ENCODE data around the gene KIF15. TPM values are rescaled to one million over a fixed set of nuclear protein-coding genes. Genes with fewer than 3 reads are reported as not detected.

Gene KIF15, protein sequence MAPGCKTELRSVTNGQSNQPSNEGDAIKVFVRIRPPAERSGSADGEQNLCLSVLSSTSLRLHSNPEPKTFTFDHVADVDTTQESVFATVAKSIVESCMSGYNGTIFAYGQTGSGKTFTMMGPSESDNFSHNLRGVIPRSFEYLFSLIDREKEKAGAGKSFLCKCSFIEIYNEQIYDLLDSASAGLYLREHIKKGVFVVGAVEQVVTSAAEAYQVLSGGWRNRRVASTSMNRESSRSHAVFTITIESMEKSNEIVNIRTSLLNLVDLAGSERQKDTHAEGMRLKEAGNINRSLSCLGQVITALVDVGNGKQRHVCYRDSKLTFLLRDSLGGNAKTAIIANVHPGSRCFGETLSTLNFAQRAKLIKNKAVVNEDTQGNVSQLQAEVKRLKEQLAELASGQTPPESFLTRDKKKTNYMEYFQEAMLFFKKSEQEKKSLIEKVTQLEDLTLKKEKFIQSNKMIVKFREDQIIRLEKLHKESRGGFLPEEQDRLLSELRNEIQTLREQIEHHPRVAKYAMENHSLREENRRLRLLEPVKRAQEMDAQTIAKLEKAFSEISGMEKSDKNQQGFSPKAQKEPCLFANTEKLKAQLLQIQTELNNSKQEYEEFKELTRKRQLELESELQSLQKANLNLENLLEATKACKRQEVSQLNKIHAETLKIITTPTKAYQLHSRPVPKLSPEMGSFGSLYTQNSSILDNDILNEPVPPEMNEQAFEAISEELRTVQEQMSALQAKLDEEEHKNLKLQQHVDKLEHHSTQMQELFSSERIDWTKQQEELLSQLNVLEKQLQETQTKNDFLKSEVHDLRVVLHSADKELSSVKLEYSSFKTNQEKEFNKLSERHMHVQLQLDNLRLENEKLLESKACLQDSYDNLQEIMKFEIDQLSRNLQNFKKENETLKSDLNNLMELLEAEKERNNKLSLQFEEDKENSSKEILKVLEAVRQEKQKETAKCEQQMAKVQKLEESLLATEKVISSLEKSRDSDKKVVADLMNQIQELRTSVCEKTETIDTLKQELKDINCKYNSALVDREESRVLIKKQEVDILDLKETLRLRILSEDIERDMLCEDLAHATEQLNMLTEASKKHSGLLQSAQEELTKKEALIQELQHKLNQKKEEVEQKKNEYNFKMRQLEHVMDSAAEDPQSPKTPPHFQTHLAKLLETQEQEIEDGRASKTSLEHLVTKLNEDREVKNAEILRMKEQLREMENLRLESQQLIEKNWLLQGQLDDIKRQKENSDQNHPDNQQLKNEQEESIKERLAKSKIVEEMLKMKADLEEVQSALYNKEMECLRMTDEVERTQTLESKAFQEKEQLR (N-terminal part only)
- total RNA-seq (1.1 TPM), polyA plus RNA-seq (under 1 TPM; 0.27 to 0.90 (median 0.55) TPM)

DNA sequence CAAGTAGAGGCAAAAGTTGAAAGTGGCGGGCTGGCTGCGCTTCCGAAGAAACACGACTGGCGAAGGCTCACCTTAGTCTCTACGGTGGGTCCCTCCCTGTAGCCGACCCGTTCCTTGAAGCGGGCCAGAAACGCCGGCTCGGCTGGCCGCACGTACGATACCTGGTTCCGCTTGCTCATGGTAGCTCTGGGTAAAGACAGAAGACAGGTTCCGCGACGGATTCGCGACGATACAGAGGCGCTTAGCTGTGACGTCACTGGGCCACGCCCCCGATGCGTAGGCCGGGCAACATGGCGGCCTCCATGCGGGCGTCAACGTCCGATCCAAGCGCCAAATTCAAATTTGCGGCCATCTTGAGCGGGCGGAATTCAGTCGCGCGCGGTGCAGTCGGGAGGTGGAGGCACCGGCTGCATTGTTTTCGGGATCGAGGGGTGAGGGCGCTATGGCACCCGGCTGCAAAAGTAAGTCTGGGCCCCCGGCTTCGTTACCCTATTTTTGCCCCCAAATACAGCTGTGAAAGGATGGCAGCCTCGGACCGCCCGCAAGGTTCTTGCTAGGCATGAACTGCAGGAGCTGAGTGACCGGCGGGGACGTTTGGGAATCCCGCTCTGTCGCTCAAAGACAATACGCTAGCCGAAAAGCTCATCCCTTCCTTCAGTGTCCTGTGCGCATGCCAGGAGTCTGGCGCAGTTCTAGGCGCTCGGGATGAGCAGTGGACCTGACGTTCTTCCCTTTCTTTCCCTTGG lies at the start of gene KIF15, which contains the start of gene KIAA1143:
TSS of gene KIF15 (plus strand) at position 371 of the 746 bp plus-strand sequence. CDS start at position 443, 72 bp downstream.
TSS of gene KIAA1143 (minus strand) at position 196 of the 746 bp plus-strand sequence. CDS start at position 179, 17 bp downstream.
- Histone ChIP-seq H3K9me3 (ENCODE audit: control insufficient read depth in 2 of 2, low read length in 2 of 2) (peaks cover under 1 to 9% of the 10 kb centered on the region in 2 experiments), H3K27ac (ENCODE audit: insufficient read depth, low read length, poor library complexity, severe bottlenecking) (peak within 1 kb of the TSS; percentile 82), H3K4me1 (ENCODE audit: control insufficient read depth, insufficient read depth, low read length, poor library complexity, severe bottlenecking) (peaks cover 10% of the 10 kb centered on the region), H3K27me3 (ENCODE audit: control insufficient read depth, insufficient read depth, low read length) (no peaks in the 10 kb centered on the region), H3K36me3 (ENCODE audit: control insufficient read depth, insufficient read depth, low read length) (peaks cover 9% of the 10 kb centered on the region), H3K4me3 (ENCODE audit: low read depth, low read length) (peak within 1 kb of the TSS; percentile 95)
- Mint-ChIP-seq H3K27ac (peak within 1 kb of the TSS; percentile 91 to 94 (median 91)), H3K36me3 (peaks cover 27% of the 10 kb centered on the region), H3K4me1 (peaks cover 21 to 46% (median 28%) of the 10 kb centered on the region in 4 donors), H3K27me3 (no peaks in the 10 kb centered on the region), H3K4me3 (peak within 1 kb of the TSS; percentile 94 to 98 (median 96)), H3K9me3 (peaks cover 1 to 22% (median 10%) of the 10 kb centered on the region in 7 donors)
- DNase-seq (peak; percentile 93 to 98 (median 94)), ATAC-seq (ENCODE audit: low read depth in 2 of 2) (peak; percentile 98 to 99)

- Histone ChIP-seq H3K36me3 (ENCODE audit: control insufficient read depth, insufficient read depth, low read length) (no peaks in the 10 kb centered on the region), H3K27ac (ENCODE audit: insufficient read depth, low read length, poor library complexity, severe bottlenecking) (no peak within 1 kb of the TSS), H3K27me3 (ENCODE audit: control insufficient read depth, insufficient read depth, low read length) (no peaks in the 10 kb centered on the region), H3K9me3 (ENCODE audit: control insufficient read depth in 2 of 2, low read length in 2 of 2) (peaks cover 20 to 50% of the 10 kb centered on the region in 2 experiments), H3K4me3 (ENCODE audit: low read depth, low read length) (peak within 1 kb of the TSS; percentile 68), H3K4me1 (ENCODE audit: control insufficient read depth, insufficient read depth, low read length, poor library complexity, severe bottlenecking) (peaks cover 5% of the 10 kb centered on the region)
- ATAC-seq (ENCODE audit: low read depth in 2 of 2) (peak; percentile 48 to 67), DNase-seq (peak; percentile 30 to 52 (median 48))
- Mint-ChIP-seq H3K36me3 (peaks cover 18% of the 10 kb centered on the region), H3K4me3 (peak within 1 kb of the TSS; percentile 22 to 94 (median 92)), H3K27ac (peak within 1 kb of the TSS; percentile 22 to 89 (median 67)), H3K27me3 (no peaks in the 10 kb centered on the region), H3K9me3 (peaks cover 0 to 64% (median 26%) of the 10 kb centered on the region in 7 donors), H3K4me1 (peaks cover 0 to 15% (median 5%) of the 10 kb centered on the region in 4 donors)
Observed at GRCh38 chr3:44712455-44713075, 49.0 kb upstream of the KIF15 start, which contains the start of gene ZNF502. Gene ZNF502, plus strand, starts transcription at chr3:44712660. Its CDS starts 7,602 bp downstream, at chr3:44720262.

DNA sequence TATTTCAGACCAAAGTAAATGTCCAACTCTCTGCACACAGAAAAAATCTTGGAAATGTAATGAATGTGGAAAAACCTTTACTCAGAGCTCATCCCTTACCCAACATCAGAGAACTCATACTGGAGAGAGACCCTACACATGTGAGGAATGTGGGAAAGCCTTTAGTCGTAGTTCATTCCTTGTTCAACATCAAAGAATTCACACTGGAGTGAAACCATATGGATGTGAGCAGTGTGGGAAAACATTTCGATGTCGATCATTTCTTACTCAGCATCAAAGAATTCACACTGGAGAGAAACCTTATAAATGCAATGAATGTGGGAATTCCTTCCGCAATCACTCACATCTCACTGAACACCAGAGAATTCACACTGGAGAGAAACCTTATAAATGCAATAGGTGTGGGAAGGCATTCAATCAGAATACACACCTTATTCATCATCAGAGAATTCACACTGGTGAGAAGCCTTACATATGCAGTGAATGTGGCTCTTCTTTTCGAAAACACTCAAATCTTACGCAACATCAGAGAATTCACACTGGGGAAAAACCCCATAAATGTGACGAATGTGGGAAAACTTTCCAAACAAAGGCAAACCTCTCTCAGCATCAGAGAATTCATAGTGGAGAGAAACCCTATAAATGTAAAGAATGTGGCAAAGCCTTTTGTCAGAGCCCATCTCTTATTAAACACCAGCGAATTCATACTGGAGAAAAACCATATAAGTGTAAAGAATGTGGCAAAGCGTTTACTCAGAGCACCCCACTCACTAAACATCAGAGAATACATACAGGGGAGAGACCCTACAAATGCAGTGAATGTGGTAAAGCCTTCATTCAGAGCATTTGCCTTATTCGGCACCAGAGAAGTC lies 40.1 kb upstream of the KIF15 start:
- H3K4me3 ChIP-seq (ENCODE audit: low read depth, low read length), result no peak overlapping the region
- H3K27me3 ChIP-seq (ENCODE audit: control insufficient read depth, insufficient read depth, low read length), result no peaks in the 10 kb centered on the region
- DNase-seq, result no peak
- H3K27ac ChIP-seq (ENCODE audit: insufficient read depth, low read length, poor library complexity, severe bottlenecking), result no peak overlapping the region
- H3K36me3 Mint-ChIP-seq, result peaks cover 31% of the 10 kb centered on the region
- no peaks in the 10 kb centered on the region for H3K4me1 ChIP-seq (ENCODE audit: control insufficient read depth, insufficient read depth, low read length, poor library complexity, severe bottlenecking)
- peaks cover 85 to 90% of the 10 kb centered on the region in 2 experiments for H3K9me3 ChIP-seq (ENCODE audit: control insufficient read depth in 2 of 2, low read length in 2 of 2)
- H3K27me3 Mint-ChIP-seq, result no peaks in the 10 kb centered on the region
- H3K36me3 ChIP-seq (ENCODE audit: control insufficient read depth, insufficient read depth, low read length), result peaks cover 7% of the 10 kb centered on the region
- peaks cover 0 to 8% (median 2%) of the 10 kb centered on the region in 4 donors for H3K4me1 Mint-ChIP-seq
- H3K27ac Mint-ChIP-seq, result no peak overlapping the region
- ATAC-seq (ENCODE audit: low read depth in 2 of 2), result no peak
- H3K9me3 Mint-ChIP-seq, result peaks cover 3 to 83% (median 38%) of the 10 kb centered on the region in 7 donors
- no peak overlapping the region for H3K4me3 Mint-ChIP-seq

- Histone ChIP-seq H3K4me3 (ENCODE audit: low read depth, low read length) (no peak overlapping the region), H3K9me3 (ENCODE audit: control insufficient read depth in 2 of 2, low read length in 2 of 2) (peaks cover 83 to 93% of the 10 kb centered on the region in 2 experiments), H3K36me3 (ENCODE audit: control insufficient read depth, insufficient read depth, low read length) (peaks cover 7% of the 10 kb centered on the region), H3K4me1 (ENCODE audit: control insufficient read depth, insufficient read depth, low read length, poor library complexity, severe bottlenecking) (no peaks in the 10 kb centered on the region), H3K27ac (ENCODE audit: insufficient read depth, low read length, poor library complexity, severe bottlenecking) (no peak overlapping the region), H3K27me3 (ENCODE audit: control insufficient read depth, insufficient read depth, low read length) (no peaks in the 10 kb centered on the region)
- no peak overlapping the region for H3K4me3 Mint-ChIP-seq
- H3K27ac Mint-ChIP-seq, result no peak overlapping the region
- H3K36me3 Mint-ChIP-seq, result peaks cover 26% of the 10 kb centered on the region
- H3K4me1 Mint-ChIP-seq, result peaks cover 0 to 8% (median 2%) of the 10 kb centered on the region in 4 donors
- no peaks in the 10 kb centered on the region for H3K27me3 Mint-ChIP-seq
- DNase-seq, result no peak
- ATAC-seq (ENCODE audit: low read depth in 2 of 2), result no peak
- peaks cover 3 to 81% (median 40%) of the 10 kb centered on the region in 7 donors for H3K9me3 Mint-ChIP-seq
Observed at GRCh38 chr3:44722103-44722401, 39.5 kb upstream of the KIF15 start.

GRCh38 chr3:44729384-44729910 lies 32.1 kb upstream of the KIF15 start, which contains the start of gene ZNF501:
Gene ZNF501, plus strand, starts transcription at chr3:44729635. Its CDS starts 4,787 bp downstream, at chr3:44734422.
- ATAC-seq (ENCODE audit: low read depth in 2 of 2) (peak; percentile 94 to 95), DNase-seq (peak; percentile 72 to 88 (median 83))
- H3K9me3 Mint-ChIP-seq, result peaks cover 7 to 77% (median 34%) of the 10 kb centered on the region in 7 donors
- Histone ChIP-seq H3K27ac (ENCODE audit: insufficient read depth, low read length, poor library complexity, severe bottlenecking) (peak within 1 kb of the TSS; percentile 34), H3K9me3 (ENCODE audit: control insufficient read depth in 2 of 2, low read length in 2 of 2) (peaks cover 67 to 70% of the 10 kb centered on the region in 2 experiments), H3K36me3 (ENCODE audit: control insufficient read depth, insufficient read depth, low read length) (peaks cover 18% of the 10 kb centered on the region), H3K4me1 (ENCODE audit: control insufficient read depth, insufficient read depth, low read length, poor library complexity, severe bottlenecking) (peaks cover 7% of the 10 kb centered on the region), H3K4me3 (ENCODE audit: low read depth, low read length) (peak within 1 kb of the TSS; percentile 80), H3K27me3 (ENCODE audit: control insufficient read depth, insufficient read depth, low read length) (no peaks in the 10 kb centered on the region)
- H3K27me3 Mint-ChIP-seq, result peaks cover 5% of the 10 kb centered on the region
- peaks cover 41% of the 10 kb centered on the region for H3K36me3 Mint-ChIP-seq
- H3K4me3 Mint-ChIP-seq, result peak within 1 kb of the TSS; percentile 88 to 96 (median 95)
- H3K27ac Mint-ChIP-seq, result peak within 1 kb of the TSS; percentile 45 to 92 (median 84)
- H3K4me1 Mint-ChIP-seq, result peaks cover 6 to 20% (median 12%) of the 10 kb centered on the region in 4 donors
